Pancreas (tissue), 10 donors: ENCODE measurements around the gene MYO7A. TPM values are rescaled to one million over a fixed set of nuclear protein-coding genes. Genes with fewer than 3 reads are reported as not detected.

Experiments
- ATAC-seq, 4 donors: fragments of 200-7000 bp; cut with Tn5 transposase; one replicate each; pipeline versions ENCODE4 v1.8.0 to v1.9.1; 2020; ENCODE audit warnings: mild to moderate bottlenecking in 4 of 4, moderate library complexity in 4 of 4
- DNase-seq, 6 donors: peaks; one replicate each; pipeline ENCODE4 v3.0.0-alpha.2; 2020
- FAIRE-seq: peaks from 2 replicates; lab custom pipeline; 2012; peaks lifted over from hg19 to GRCh38; lab: Jason Lieb, UNC
- H3K27ac ChIP-seq, 4 donors: fragments of 200-600 bp; sonication (generic); 1 replicate in 3 of 4; 2 replicates in 1 of 4; pipeline versions ENCODE4 v1.5.0 to v1.8.0; 2020
- H3K27me3 ChIP-seq, 4 donors: fragments of 200-600 bp; one replicate each; pipeline ENCODE4 v1.8.0; 2021
- H3K36me3 ChIP-seq, 3 donors: fragments of 200-600 bp; sonication (generic) in 1 of 3; one replicate each; pipeline versions ENCODE4 v1.5.0 to v1.8.0; 2020 to 2021
- H3K4me1 ChIP-seq, 3 donors: fragments of 200-600 bp; one replicate each; pipeline ENCODE4 v1.8.0; 2021
- H3K4me3 ChIP-seq, 4 donors: fragments of 200-600 bp; sonication (generic) in 2 of 4; one replicate each; pipeline versions ENCODE4 v1.5.0 to v1.8.0; 2020 to 2021
- H3K9me3 ChIP-seq, 4 donors: fragments of 200-600 bp; one replicate each; pipeline ENCODE4 v1.8.0; 2021
- WGBS, 2 donors: extraction: QIAGEN DNeasy Blood & Tissue Kit; methylation state at CpG; one replicate each; pipeline ENCODE4 v1.1.7; 2013; 5-methylcytosine and 5-hydroxymethylcytosine counted together
- intact Hi-C, 3 donors: fragments of 100-400 bp; cut with DNase I; formaldehyde crosslinking; loops; one replicate each; pipeline versions ENCODE4 v1.11.1 to v1.14.2; 2022
- polyA plus RNA-seq, 2 donors: library from polyadenylated mRNA; stranded (reverse); fragments of 200-250 nt; gene quantifications; one replicate each; pipeline ENCODE4 v1.2.3, GENCODE V29; 2013
- total RNA-seq, 6 donors: library from RNA; stranded (reverse); fragmentation: NEBNext Ultra II Directional in 4 of 6; extraction: Animal tissue kit (Norgen Biotek cat#: 25700) in 4 of 6; gene quantifications; one replicate each; pipeline versions ENCODE4 v1.2.1 to v1.2.4, GENCODE V29; 2021 to 2023
- TF ChIP-seq, protein P1 (sequence below), 4 donors: fragments of 200-600 bp; sonication (generic) in 3 of 4; IDR thresholded peaks; one replicate each; pipeline versions ENCODE4 v1.5.0 to v1.8.0; 2021; ENCODE audit warnings: antibody characterized with exemption in 4 of 4
- donor health status: healthy with polysubstance abuse.
- donor health status: DM: no; HTN: no; CAD: no; lungs with moderate emphysema.
- donor health status: DM: no; HTN: no; CAD: no.
- donor health status: control.
- donor health status: control.
- donor health status: Bipolar disorder and iron deficiency.
- donor health status: DM: yes; HTN: yes; CAD: no.
- donor health status: DM: no; HTN: no; CAD: no.
- donor health status: DM: no; HTN: no; CAD: no.
- donor health status: DM: yes; HTN: yes; CAD: no.

The MYO7A gene
- total and polyA plus RNA-seq, 8 donors = 3.8 to 13.3 (median 7.1) TPM

DNA sequence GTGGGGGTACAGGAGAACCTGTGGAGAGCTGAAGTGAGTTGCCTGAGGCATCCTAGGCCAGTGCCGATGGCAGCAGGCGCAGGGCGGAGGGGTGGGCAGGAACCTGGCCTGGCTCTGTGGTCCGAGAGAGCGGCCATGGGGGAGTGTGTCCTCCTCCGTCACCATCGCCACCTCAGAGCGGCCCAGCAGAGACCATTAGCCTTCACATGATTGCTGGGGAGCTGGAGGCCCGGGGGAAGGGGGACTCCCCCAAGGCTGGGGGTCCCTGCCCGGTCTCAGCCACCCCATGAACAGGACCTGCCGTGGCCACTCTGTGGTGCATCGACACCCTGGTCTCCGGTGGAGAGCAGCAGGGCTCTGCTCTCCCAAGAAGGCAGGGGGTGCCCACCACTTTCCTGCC is 21.3 kb upstream of the MYO7A start:
- H3K4me3 ChIP-seq = no peak overlapping the region
- H3K36me3 ChIP-seq = no peaks in the 10 kb centered on the region
- WGBS, 2 donors = 97 to 99% methylated on average over 13 of the region's 13 CpGs
- FAIRE-seq (no peak), ATAC-seq (no peak), DNase-seq (no peak)
- TF ChIP-seq, protein P1, sequence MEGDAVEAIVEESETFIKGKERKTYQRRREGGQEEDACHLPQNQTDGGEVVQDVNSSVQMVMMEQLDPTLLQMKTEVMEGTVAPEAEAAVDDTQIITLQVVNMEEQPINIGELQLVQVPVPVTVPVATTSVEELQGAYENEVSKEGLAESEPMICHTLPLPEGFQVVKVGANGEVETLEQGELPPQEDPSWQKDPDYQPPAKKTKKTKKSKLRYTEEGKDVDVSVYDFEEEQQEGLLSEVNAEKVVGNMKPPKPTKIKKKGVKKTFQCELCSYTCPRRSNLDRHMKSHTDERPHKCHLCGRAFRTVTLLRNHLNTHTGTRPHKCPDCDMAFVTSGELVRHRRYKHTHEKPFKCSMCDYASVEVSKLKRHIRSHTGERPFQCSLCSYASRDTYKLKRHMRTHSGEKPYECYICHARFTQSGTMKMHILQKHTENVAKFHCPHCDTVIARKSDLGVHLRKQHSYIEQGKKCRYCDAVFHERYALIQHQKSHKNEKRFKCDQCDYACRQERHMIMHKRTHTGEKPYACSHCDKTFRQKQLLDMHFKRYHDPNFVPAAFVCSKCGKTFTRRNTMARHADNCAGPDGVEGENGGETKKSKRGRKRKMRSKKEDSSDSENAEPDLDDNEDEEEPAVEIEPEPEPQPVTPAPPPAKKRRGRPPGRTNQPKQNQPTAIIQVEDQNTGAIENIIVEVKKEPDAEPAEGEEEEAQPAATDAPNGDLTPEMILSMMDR (IDR thresholded peaks at IDR 0.05) = no peak
- H3K4me1 ChIP-seq = peaks cover 0 to 24% (median 0%) of the 10 kb centered on the region in 3 donors
- H3K9me3 ChIP-seq = no peaks in the 10 kb centered on the region
- intact Hi-C loops = no loop called here
- peak overlapping the region in 1 of 4 donors; percentile 66 for H3K27ac ChIP-seq
- no peaks in the 10 kb centered on the region for H3K27me3 ChIP-seq

DNA sequence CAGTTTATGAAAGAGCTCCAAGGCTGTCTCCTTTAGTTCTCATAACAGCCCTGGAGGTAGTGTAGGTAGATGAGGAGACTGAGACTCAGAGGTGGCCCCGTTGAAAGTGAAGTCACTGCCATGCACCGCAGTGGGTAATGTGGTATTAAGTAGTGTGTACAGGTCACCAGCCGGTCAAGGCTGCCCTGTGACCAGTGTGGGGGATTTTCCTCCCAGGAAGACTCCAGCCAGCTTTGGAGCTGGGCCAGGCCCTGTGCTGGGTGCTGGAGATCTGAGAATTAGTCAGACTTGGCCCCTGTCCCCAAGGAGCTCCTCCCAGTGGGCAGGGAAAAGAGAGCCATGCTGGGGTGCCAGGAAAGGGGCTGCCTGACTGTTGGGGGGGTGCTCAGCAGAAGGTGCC is 20.1 kb upstream of the MYO7A start:
- intact Hi-C loops = no loop called here
- Histone ChIP-seq H3K4me1 (peaks cover 0 to 24% (median 0%) of the 10 kb centered on the region in 3 donors), H3K4me3 (no peak overlapping the region), H3K9me3 (no peaks in the 10 kb centered on the region), H3K27ac (peak overlapping the region in 2 of 4 donors; percentile 57 to 66), H3K36me3 (no peaks in the 10 kb centered on the region), H3K27me3 (no peaks in the 10 kb centered on the region)
- TF ChIP-seq, protein P1 (IDR thresholded peaks at IDR 0.05) = no peak
- WGBS, 2 donors = 20 to 36% methylated on average over 3 of the region's 3 CpGs
- ATAC-seq = peak; percentile 58 to 87 (median 78)
- no peak for FAIRE-seq
- DNase-seq = peak in 5 of 6 donors; percentile 68 to 89 (median 85)

DNA sequence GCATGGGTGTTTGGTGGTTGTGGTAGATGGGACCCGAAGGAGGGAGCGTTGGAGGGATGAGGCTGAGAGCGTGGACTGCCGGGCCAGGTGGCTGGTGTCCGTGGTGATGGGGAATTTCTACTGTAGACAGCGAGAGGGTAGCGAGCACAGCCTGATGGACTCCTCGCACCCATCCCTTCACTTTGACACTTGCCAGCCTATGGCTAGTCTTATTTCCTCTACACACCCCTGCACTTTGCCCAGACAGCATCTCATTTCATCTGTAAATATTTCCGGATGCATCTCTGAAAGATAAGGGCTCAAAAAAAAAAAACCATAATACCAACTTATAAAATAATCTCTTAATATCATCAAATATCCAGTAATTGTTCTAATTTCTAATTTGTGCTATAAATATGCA is 19.6 kb upstream of the MYO7A start:
- TF ChIP-seq, protein P1 (IDR thresholded peaks at IDR 0.05) = no peak
- no peaks in the 10 kb centered on the region for H3K36me3 ChIP-seq
- H3K27ac ChIP-seq = peak overlapping the region in 1 of 4 donors; percentile 57
- 83 to 90% methylated on average over 9 of the region's 9 CpGs for WGBS, 2 donors
- intact Hi-C loops = no loop called here
- H3K4me1 ChIP-seq = peaks cover 0 to 24% (median 0%) of the 10 kb centered on the region in 3 donors
- FAIRE-seq (no peak), DNase-seq (no peak), ATAC-seq (no peak)
- no peaks in the 10 kb centered on the region for H3K9me3 ChIP-seq
- H3K4me3 ChIP-seq = no peak overlapping the region
- no peaks in the 10 kb centered on the region for H3K27me3 ChIP-seq

DNA sequence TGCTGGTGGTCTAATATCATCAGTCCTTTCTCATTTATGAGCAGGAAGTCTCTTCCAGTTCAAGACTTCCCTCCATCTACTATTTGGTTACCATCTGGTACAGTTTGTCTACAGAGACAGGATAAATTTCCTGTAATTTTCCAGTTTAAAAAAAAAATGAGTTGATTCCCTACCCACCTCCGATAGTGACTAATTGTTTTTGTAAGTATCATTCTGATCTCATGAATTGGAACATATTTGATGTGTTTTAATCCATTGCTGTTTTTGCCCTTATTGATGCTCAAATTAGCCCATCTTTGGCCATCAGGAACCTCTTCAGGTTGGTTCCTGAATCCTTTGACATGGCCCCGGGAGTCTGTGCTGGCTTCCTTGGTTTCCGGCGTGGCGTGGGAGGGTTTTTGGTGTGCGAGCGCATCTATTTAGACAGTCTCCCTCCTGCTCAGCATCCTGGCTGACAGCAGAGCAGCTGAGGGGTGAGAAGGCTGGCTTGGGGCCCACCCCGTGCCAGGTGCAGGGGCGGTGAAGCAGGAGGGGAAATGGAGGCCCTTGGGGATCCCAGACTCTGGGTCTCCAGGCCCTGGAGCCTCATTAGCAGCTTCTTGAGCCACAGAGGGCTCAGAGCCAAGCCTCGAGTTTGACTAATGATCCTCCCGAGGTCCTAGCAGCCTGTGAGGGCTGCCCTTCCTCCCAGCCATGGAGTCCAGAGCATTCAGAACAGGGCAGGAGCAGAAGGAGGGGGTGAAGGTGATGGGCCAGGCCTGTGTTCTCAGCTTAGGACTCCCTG is 18.6 kb upstream of the MYO7A start:
- H3K4me3 ChIP-seq = no peak overlapping the region
- no peaks in the 10 kb centered on the region for H3K9me3 ChIP-seq
- H3K27ac ChIP-seq = no peak overlapping the region
- FAIRE-seq = no peak
- no peak for ATAC-seq
- no peaks in the 10 kb centered on the region for H3K27me3 ChIP-seq
- TF ChIP-seq, protein P1 (IDR thresholded peaks at IDR 0.05) = no peak
- WGBS, 2 donors = 74 to 75% methylated on average over 11 of the region's 11 CpGs
- intact Hi-C loops = loop anchor here in 1 of 3 donors (5.0 kb wide), 1 partner anchor 62 kb away; no protein-coding TSS in a partner anchor
- peaks cover 0 to 24% (median 0%) of the 10 kb centered on the region in 3 donors for H3K4me1 ChIP-seq
- DNase-seq = peak in 2 of 6 donors; percentile 21 to 22
- no peaks in the 10 kb centered on the region for H3K36me3 ChIP-seq

DNA sequence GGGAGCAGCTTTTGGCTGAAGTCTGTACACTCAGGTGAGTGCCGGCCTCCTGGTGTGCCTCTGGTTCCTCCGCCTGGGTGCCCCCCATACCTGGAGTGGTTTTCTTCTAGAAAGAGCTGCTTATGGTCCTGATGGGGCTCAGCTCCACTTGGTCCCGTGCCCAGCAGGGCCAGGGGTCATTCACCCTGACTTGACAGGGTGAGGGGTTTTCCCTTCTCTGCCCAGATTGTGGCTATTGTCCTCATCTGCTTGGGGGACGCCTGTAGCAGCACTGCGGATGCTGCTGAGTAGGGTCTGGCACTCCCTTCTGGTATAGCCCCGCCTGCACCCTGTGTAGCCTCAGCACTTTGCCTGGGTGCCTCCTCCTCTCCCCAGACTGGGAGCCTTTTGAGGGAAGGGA is 17.2 kb upstream of the MYO7A start:
- DNase-seq (peak in 2 of 6 donors; percentile 21 to 30), ATAC-seq (no peak), FAIRE-seq (no peak)
- Histone ChIP-seq H3K9me3 (no peaks in the 10 kb centered on the region), H3K36me3 (no peaks in the 10 kb centered on the region), H3K27ac (no peak overlapping the region), H3K4me1 (peaks cover 0 to 24% (median 0%) of the 10 kb centered on the region in 3 donors), H3K4me3 (no peak overlapping the region), H3K27me3 (no peaks in the 10 kb centered on the region)
- WGBS, 2 donors = 79 to 83% methylated on average over 6 of the region's 6 CpGs
- TF ChIP-seq, protein P1 (IDR thresholded peaks at IDR 0.05) = no peak
- intact Hi-C loops = loop anchor here in 1 of 3 donors (5.0 kb wide), 1 partner anchor 64 kb away; no protein-coding TSS in a partner anchor
